SK-N-SH treated with all-trans-retinoic acid at 6 μM for 48 hours (cell line): ENCODE measurements around the gene CASQ2.

Source experiments
- CREB5 ChIP-seq: fragments of 250-450 bp; sonication (Bioruptor Pico); IDR thresholded peaks from 2 replicates; pipeline ENCODE4 v1.5.1; 2020; ENCODE audit warnings: low read depth, mild to moderate bottlenecking, moderate library complexity
- PATZ1 ChIP-seq: fragments of 250-450 bp; sonication (Bioruptor Pico); IDR thresholded peaks from 2 replicates; pipeline ENCODE4 v1.8.0; 2020; ENCODE audit warnings: mild to moderate bottlenecking, moderate library complexity, borderline replicate concordance
- POU6F1 ChIP-seq: fragments of 250-450 bp; sonication (Bioruptor Pico); IDR thresholded peaks from 2 replicates; pipeline ENCODE4 v1.8.0; 2021; ENCODE audit warnings: low read depth, mild to moderate bottlenecking, moderate library complexity, borderline replicate concordance
- RARB ChIP-seq: fragments of 250-450 bp; sonication (Bioruptor Pico); IDR thresholded peaks from 2 replicates; pipeline ENCODE4 v1.8.0; 2021; ENCODE audit warnings: mild to moderate bottlenecking, moderate library complexity
- TCF4 ChIP-seq: fragments of 250-450 bp; sonication (Bioruptor Pico); IDR thresholded peaks from 2 replicates; pipeline ENCODE4 v1.8.0; 2021; ENCODE audit warnings: mild to moderate bottlenecking, moderate library complexity, borderline replicate concordance
- TSHZ2 ChIP-seq: fragments of 250-450 bp; sonication (Bioruptor Pico); IDR thresholded peaks from 2 replicates; pipeline ENCODE4 v1.5.0; 2020; ENCODE audit warnings: mild to moderate bottlenecking, moderate library complexity
- ZFP30 ChIP-seq: fragments of 450-650 bp; formaldehyde crosslinking; IDR thresholded peaks from 2 replicates; pipeline ENCODE4 v1.5.0; 2022; ENCODE audit warnings: mild to moderate bottlenecking, moderate library complexity
- ZNF8 ChIP-seq: fragments of 450-650 bp; formaldehyde crosslinking; IDR thresholded peaks from 2 replicates; pipeline ENCODE4 v1.5.0; 2020; ENCODE audit warnings: mild to moderate bottlenecking, moderate library complexity

- TF ChIP-seq POU6F1 (CRISPR knock-in tag), result no peak
- TF ChIP-seq RARB (CRISPR knock-in tag), result no peak
- no peak for TF ChIP-seq ZFP30 (CRISPR knock-in tag)
- TF ChIP-seq TCF4 (CRISPR knock-in tag), result no peak
- no peak for TF ChIP-seq ZNF8 (CRISPR knock-in tag)
- no peak for TF ChIP-seq CREB5 (CRISPR knock-in tag)
- TF ChIP-seq TSHZ2 (CRISPR knock-in tag), result no peak
- TF ChIP-seq PATZ1 (CRISPR knock-in tag), result no peak
Measured at GRCh38 chr1:115796036-115796435, 27.5 kb upstream of the CASQ2 start.
